ENCODE data around the gene NKTR.
"Not testable (repeated sequence)": the region's sequence is repeated elsewhere in the genome, so short reads cannot be mapped to it uniquely, and the experiment has no call there.

NKTR gene

GRCh38 chr3:42600111-42600957 is at the start of gene NKTR:
Gene NKTR (plus strand): TSS chr3:42600686. CDS start chr3:42601007, 321 bp downstream.
- Histone ChIP-seq H3K27me3 (ENCODE audit: insufficient read depth, low read length) (no peaks in the 10 kb centered on the region), H3K4me3 (ENCODE audit: low read depth, low read length) (peak within 1 kb of the TSS; percentile 80), H3K79me2 (ENCODE audit: control insufficient read depth, insufficient read depth, low read length, unreplicated experiment) (peaks cover 47% of the 10 kb centered on the region), H3K4me1 (ENCODE audit: control insufficient read depth, insufficient read depth, low read length, unreplicated experiment) (peaks cover 7% of the 10 kb centered on the region), H3K36me3 (ENCODE audit: insufficient read depth, low read length) (peaks cover 11% of the 10 kb centered on the region), H2AFZ (ENCODE audit: low read length, unreplicated experiment) (peak within 1 kb of the TSS; percentile 91), H3K27ac (ENCODE audit: low read depth, low read length) (peak within 1 kb of the TSS; percentile 83)

GRCh38 chr3:42552830-42553229 is 47.7 kb upstream of the NKTR start:
- Histone ChIP-seq H3K4me1 (ENCODE audit: control insufficient read depth, insufficient read depth, low read length, unreplicated experiment) (no peaks in the 10 kb centered on the region), H3K27ac (ENCODE audit: low read depth, low read length) (no peak overlapping the region), H3K79me2 (ENCODE audit: control insufficient read depth, insufficient read depth, low read length, unreplicated experiment) (no peaks in the 10 kb centered on the region), H3K36me3 (ENCODE audit: insufficient read depth, low read length) (peaks cover 20% of the 10 kb centered on the region), H3K27me3 (ENCODE audit: insufficient read depth, low read length) (no peaks in the 10 kb centered on the region), H3K4me3 (ENCODE audit: low read depth, low read length) (no peak overlapping the region), H2AFZ (ENCODE audit: low read length, unreplicated experiment) (no peak overlapping the region)

GRCh38 chr3:42556089-42556632 is 44.3 kb upstream of the NKTR start:
- Histone ChIP-seq H3K27me3 (ENCODE audit: insufficient read depth, low read length) (no peaks in the 10 kb centered on the region), H3K36me3 (ENCODE audit: insufficient read depth, low read length) (peaks cover 25% of the 10 kb centered on the region), H3K4me3 (ENCODE audit: low read depth, low read length) (no peak overlapping the region), H3K27ac (ENCODE audit: low read depth, low read length) (no peak overlapping the region), H3K4me1 (ENCODE audit: control insufficient read depth, insufficient read depth, low read length, unreplicated experiment) (no peaks in the 10 kb centered on the region), H3K79me2 (ENCODE audit: control insufficient read depth, insufficient read depth, low read length, unreplicated experiment) (no peaks in the 10 kb centered on the region), H2AFZ (ENCODE audit: low read length, unreplicated experiment) (no peak overlapping the region)

GRCh38 chr3:42556817-42557216 is 43.7 kb upstream of the NKTR start:
- H3K27ac ChIP-seq (ENCODE audit: low read depth, low read length), result not testable (repeated sequence)

GRCh38 chr3:42557854-42558253 is 42.6 kb upstream of the NKTR start:
- H3K27me3 ChIP-seq (ENCODE audit: insufficient read depth, low read length), result no peaks in the 10 kb centered on the region
- no peaks in the 10 kb centered on the region for H3K79me2 ChIP-seq (ENCODE audit: control insufficient read depth, insufficient read depth, low read length, unreplicated experiment)
- peaks cover 19% of the 10 kb centered on the region for H3K36me3 ChIP-seq (ENCODE audit: insufficient read depth, low read length)
- no peak overlapping the region for H3K4me3 ChIP-seq (ENCODE audit: low read depth, low read length)
- H3K4me1 ChIP-seq (ENCODE audit: control insufficient read depth, insufficient read depth, low read length, unreplicated experiment), result no peaks in the 10 kb centered on the region
- H3K27ac ChIP-seq (ENCODE audit: low read depth, low read length), result no peak overlapping the region
- H2AFZ ChIP-seq (ENCODE audit: low read length, unreplicated experiment), result no peak overlapping the region

More at GRCh38 chr3:42556817-42557216, 43.7 kb upstream of the NKTR start:
- H3K4me1 ChIP-seq (ENCODE audit: control insufficient read depth, insufficient read depth, low read length, unreplicated experiment); H3K27me3 ChIP-seq (ENCODE audit: insufficient read depth, low read length); H2AFZ ChIP-seq (ENCODE audit: low read length, unreplicated experiment); H3K79me2 ChIP-seq (ENCODE audit: control insufficient read depth, insufficient read depth, low read length, unreplicated experiment); H3K4me3 ChIP-seq (ENCODE audit: low read depth, low read length): not testable (repeated sequence)
- peaks cover 23% of the 10 kb centered on the region for H3K36me3 ChIP-seq (ENCODE audit: insufficient read depth, low read length)

GRCh38 chr3:42562047-42562907 is 38.2 kb upstream of the NKTR start:
- peaks cover 8% of the 10 kb centered on the region for H3K36me3 ChIP-seq (ENCODE audit: insufficient read depth, low read length)
- H3K4me3 ChIP-seq (ENCODE audit: low read depth, low read length), result no peak overlapping the region
- H3K27me3 ChIP-seq (ENCODE audit: insufficient read depth, low read length), result no peaks in the 10 kb centered on the region
- H3K4me1 ChIP-seq (ENCODE audit: control insufficient read depth, insufficient read depth, low read length, unreplicated experiment), result no peaks in the 10 kb centered on the region
- no peak overlapping the region for H2AFZ ChIP-seq (ENCODE audit: low read length, unreplicated experiment)
- H3K27ac ChIP-seq (ENCODE audit: low read depth, low read length), result no peak overlapping the region
- H3K79me2 ChIP-seq (ENCODE audit: control insufficient read depth, insufficient read depth, low read length, unreplicated experiment), result peaks cover 3% of the 10 kb centered on the region

- Histone ChIP-seq H3K27ac (ENCODE audit: low read depth, low read length) (no peak overlapping the region), H3K27me3 (ENCODE audit: insufficient read depth, low read length) (no peaks in the 10 kb centered on the region), H3K79me2 (ENCODE audit: control insufficient read depth, insufficient read depth, low read length, unreplicated experiment) (peaks cover 28% of the 10 kb centered on the region), H2AFZ (ENCODE audit: low read length, unreplicated experiment) (no peak overlapping the region), H3K36me3 (ENCODE audit: insufficient read depth, low read length) (peaks cover 16% of the 10 kb centered on the region), H3K4me1 (ENCODE audit: control insufficient read depth, insufficient read depth, low read length, unreplicated experiment) (no peaks in the 10 kb centered on the region), H3K4me3 (ENCODE audit: low read depth, low read length) (no peak overlapping the region)
These were observed 30.8 kb upstream of the NKTR start for GRCh38 chr3:42569593-42570142.

GRCh38 chr3:42572278-42572677 is 28.2 kb upstream of the NKTR start:
- Histone ChIP-seq H3K79me2 (ENCODE audit: control insufficient read depth, insufficient read depth, low read length, unreplicated experiment) (peaks cover 46% of the 10 kb centered on the region), H3K36me3 (ENCODE audit: insufficient read depth, low read length) (peaks cover 37% of the 10 kb centered on the region), H3K27me3 (ENCODE audit: insufficient read depth, low read length) (no peaks in the 10 kb centered on the region), H3K4me1 (ENCODE audit: control insufficient read depth, insufficient read depth, low read length, unreplicated experiment) (no peaks in the 10 kb centered on the region), H2AFZ (ENCODE audit: low read length, unreplicated experiment) (no peak overlapping the region), H3K4me3 (ENCODE audit: low read depth, low read length) (no peak overlapping the region), H3K27ac (ENCODE audit: low read depth, low read length) (no peak overlapping the region)

- Histone ChIP-seq H3K79me2 (ENCODE audit: control insufficient read depth, insufficient read depth, low read length, unreplicated experiment) (peaks cover 66% of the 10 kb centered on the region), H2AFZ (ENCODE audit: low read length, unreplicated experiment) (no peak overlapping the region), H3K36me3 (ENCODE audit: insufficient read depth, low read length) (peaks cover 40% of the 10 kb centered on the region), H3K27ac (ENCODE audit: low read depth, low read length) (no peak overlapping the region), H3K27me3 (ENCODE audit: insufficient read depth, low read length) (no peaks in the 10 kb centered on the region), H3K4me3 (ENCODE audit: low read depth, low read length) (no peak overlapping the region), H3K4me1 (ENCODE audit: control insufficient read depth, insufficient read depth, low read length, unreplicated experiment) (peaks cover 7% of the 10 kb centered on the region)
These were observed 25.2 kb upstream of the NKTR start for GRCh38 chr3:42575137-42575741.

GRCh38 chr3:42578054-42578453 is 22.4 kb upstream of the NKTR start:
- Histone ChIP-seq H3K4me3 (ENCODE audit: low read depth, low read length) (no peak overlapping the region), H2AFZ (ENCODE audit: low read length, unreplicated experiment) (no peak overlapping the region), H3K36me3 (ENCODE audit: insufficient read depth, low read length) (peaks cover 40% of the 10 kb centered on the region), H3K27me3 (ENCODE audit: insufficient read depth, low read length) (no peaks in the 10 kb centered on the region), H3K27ac (ENCODE audit: low read depth, low read length) (no peak overlapping the region), H3K79me2 (ENCODE audit: control insufficient read depth, insufficient read depth, low read length, unreplicated experiment) (peaks cover 59% of the 10 kb centered on the region), H3K4me1 (ENCODE audit: control insufficient read depth, insufficient read depth, low read length, unreplicated experiment) (peaks cover 23% of the 10 kb centered on the region)

Data from ACC112 (cell line).